GM19324 (cell line): Measurements from ENCODE around the gene ZNF101.

Experiments
- ATAC-seq: cut with Tn5 transposase; IDR thresholded peaks from one replicate; pipeline ENCODE4 v1.9.1; 2021; ENCODE audit warnings: mild to moderate bottlenecking, moderate library complexity; ENCODE audit not compliant: unreplicated experiment, low FRiP score

Gene ZNF101

GRCh38 chr19:19668230-19669012 lies at the start of gene ZNF101:
Gene ZNF101 (plus strand): TSS chr19:19668839. CDS start chr19:19668964, 125 bp downstream.
- ATAC-seq, result peak; percentile 68

- no peak for ATAC-seq
Measured at GRCh38 chr19:19619181-19619848, 49.3 kb upstream of the ZNF101 start.

- no peak for ATAC-seq
Measured at GRCh38 chr19:19619849-19620210, 48.8 kb upstream of the ZNF101 start.

- ATAC-seq, result no peak
Measured at GRCh38 chr19:19623383-19623782, 45.3 kb upstream of the ZNF101 start.

GRCh38 chr19:19624032-19624570 lies 44.5 kb upstream of the ZNF101 start:
- ATAC-seq, result no peak

GRCh38 chr19:19626516-19627472 lies 41.8 kb upstream of the ZNF101 start:
- ATAC-seq, result no peak

GRCh38 chr19:19627621-19628500 lies 40.8 kb upstream of the ZNF101 start, which contains the start of gene LPAR2:
Gene LPAR2 (minus strand): TSS chr19:19628220. CDS start chr19:19627275, 945 bp downstream.
- peak; percentile 57 for ATAC-seq

GRCh38 chr19:19628501-19629134 lies 40.0 kb upstream of the ZNF101 start:
- ATAC-seq, result peak; percentile 10

- no peak for ATAC-seq
Measured at GRCh38 chr19:19630062-19630414, 38.6 kb upstream of the ZNF101 start.

- ATAC-seq, result no peak
Measured at GRCh38 chr19:19630426-19630825, 38.2 kb upstream of the ZNF101 start.

GRCh38 chr19:19631346-19631745 lies 37.3 kb upstream of the ZNF101 start:
- ATAC-seq, result no peak

GRCh38 chr19:19632661-19633060 lies 36.0 kb upstream of the ZNF101 start:
- no peak for ATAC-seq

- no peak for ATAC-seq
Measured at GRCh38 chr19:19633711-19634515, 34.7 kb upstream of the ZNF101 start.

GRCh38 chr19:19634516-19635312 lies 33.9 kb upstream of the ZNF101 start:
- no peak for ATAC-seq

GRCh38 chr19:19635313-19635702 lies 33.3 kb upstream of the ZNF101 start:
- ATAC-seq, result no peak

- ATAC-seq, result no peak
Measured at GRCh38 chr19:19636573-19637185, 32.0 kb upstream of the ZNF101 start.

GRCh38 chr19:19637186-19637522 lies 31.5 kb upstream of the ZNF101 start:
- no peak for ATAC-seq
